Activated T-cell treated with anti-CD3 and anti-CD28 coated beads, Interleukin-2, amount 50 U/mL, for 1 hour (primary cell): ENCODE data around the gene TMEM167B.
"Not testable (repeated sequence)": the region's sequence is repeated elsewhere in the genome, so short reads cannot be mapped to it uniquely, and the experiment has no call there.

Experiments
- DNase-seq: peaks from one replicate; pipeline ENCODE4 v3.0.0-alpha.2; 2020

The TMEM167B gene

DNA sequence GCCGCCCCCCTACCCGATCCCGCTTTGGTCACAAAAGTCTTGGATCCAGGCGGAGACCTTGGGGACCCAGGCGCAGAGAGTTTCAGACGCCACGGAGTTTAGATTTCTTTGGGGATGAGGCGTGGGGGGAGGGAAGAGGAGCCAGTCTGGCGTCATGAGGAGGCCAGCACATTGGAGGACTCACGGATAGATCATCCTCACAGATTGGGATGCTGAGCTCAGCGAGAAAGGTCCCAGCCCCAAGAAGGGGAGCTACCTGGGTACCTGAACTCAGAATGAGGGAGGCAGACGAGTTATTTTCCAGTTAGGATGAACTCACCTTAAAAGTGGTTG lies 23.7 kb downstream of the TMEM167B start:
- no peak for DNase-seq

DNA sequence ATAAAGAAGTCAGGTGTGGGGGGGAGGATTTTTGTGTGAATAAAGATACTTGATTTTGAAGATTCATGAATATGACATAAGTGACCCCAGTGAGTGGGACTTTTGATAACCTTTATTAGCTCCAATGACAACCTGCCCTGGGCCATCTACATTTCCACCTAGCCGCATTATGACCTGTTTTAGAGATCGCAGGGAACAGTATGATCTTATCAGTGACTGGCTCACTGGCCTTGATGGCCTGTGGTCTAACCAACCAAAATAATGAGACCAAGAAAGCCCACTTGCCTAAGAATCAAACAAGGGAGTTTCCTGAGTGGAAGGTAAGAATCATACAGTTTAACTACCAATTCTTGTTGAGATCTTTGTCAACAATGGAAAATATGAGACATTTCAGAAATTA lies 25.1 kb downstream of the TMEM167B start:
- no peak for DNase-seq

GRCh38 chr1:109116286-109116685 lies 25.7 kb downstream of the TMEM167B start:
- DNase-seq = no peak

- no peak for DNase-seq
These were observed 27.5 kb downstream of the TMEM167B start for GRCh38 chr1:109118089-109118488.

DNA sequence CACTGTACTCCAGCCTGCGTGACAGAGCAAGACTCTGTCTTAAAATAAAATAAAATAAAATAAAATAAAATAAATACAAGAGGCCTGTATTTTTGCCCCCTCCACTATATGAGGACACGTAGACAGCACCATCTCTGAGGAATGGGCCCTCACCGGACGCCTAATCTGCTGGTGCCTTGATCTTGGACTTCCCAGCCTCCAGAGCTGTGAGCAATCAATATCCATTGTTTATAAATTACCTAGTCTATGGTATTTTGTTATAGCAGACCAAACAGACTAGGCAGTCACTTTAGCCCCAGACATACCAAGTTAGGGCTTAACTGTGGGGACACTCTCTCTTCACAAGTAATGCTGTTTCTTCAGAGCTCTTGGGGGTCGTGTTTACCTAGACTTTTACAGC lies 29.8 kb downstream of the TMEM167B start:
- no peak for DNase-seq

- no peak for DNase-seq
These were observed 40.5 kb downstream of the TMEM167B start for GRCh38 chr1:109131059-109131458.

DNA sequence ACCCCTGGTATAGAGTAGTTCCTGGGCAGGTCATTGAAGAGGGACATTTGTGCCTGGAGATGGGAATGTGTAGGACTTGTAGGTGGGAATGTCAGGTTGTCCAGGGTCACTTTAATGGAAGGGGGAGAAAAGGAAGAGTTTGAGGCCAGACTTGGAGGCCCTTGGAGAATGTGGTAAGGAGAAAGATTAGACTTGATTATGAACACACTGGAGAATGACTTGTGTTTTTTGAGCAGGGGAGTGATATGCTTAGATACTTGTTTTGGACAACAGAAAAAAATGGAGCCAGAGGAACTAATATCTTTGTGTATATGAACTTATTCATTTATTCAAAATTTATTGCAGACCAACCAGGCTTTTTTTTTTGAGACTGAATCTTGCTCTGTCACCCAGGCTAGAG lies 41.2 kb downstream of the TMEM167B start:
- no peak for DNase-seq

- DNase-seq = no peak
These were observed 42.6 kb downstream of the TMEM167B start for GRCh38 chr1:109133002-109133706.

GRCh38 chr1:109133815-109134214 lies 43.3 kb downstream of the TMEM167B start:
- no peak for DNase-seq

DNA sequence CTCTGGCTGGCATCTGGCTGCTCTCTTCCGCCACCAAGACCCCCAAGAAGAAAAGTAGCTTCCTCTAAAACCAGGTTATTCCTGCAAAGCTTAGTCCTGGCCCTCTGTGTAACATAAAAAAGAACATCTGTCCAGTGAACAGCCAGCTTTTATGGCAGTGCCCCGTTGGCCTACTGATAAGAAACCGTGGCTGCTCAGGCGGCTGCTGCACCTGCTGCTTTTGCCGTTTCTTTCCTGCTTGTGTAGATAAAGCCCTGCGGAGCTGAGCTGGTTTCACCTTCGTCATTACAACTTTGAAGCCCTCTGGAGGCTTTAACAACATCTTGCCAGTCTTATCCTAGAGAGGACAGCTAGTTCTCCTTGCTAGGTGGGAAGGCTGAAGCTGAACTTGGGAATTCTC lies 43.9 kb downstream of the TMEM167B start:
- no peak for DNase-seq

- no peak for DNase-seq
These were observed 45.4 kb downstream of the TMEM167B start for GRCh38 chr1:109135940-109136339.

DNA sequence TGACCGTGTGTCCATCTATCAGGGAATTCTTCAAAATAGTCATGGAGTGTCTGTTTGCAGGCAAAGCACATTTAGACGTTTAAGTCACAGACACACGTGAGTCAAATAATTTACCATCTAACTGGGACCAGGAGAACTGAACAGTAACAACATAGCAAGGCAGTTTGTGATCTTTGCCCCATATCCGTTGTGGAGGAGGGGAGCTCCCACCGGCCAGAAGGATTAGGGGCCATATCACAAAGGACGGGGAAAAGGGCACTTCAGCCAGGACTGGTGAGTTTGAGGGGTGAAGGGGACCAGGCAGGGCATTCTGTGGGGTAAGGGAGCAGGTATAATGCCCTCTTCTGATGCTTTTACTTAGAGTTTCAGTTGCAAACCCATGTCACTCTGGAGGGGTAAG lies 46.2 kb downstream of the TMEM167B start:
- no peak for DNase-seq

- DNase-seq = no peak
These were observed 47.4 kb downstream of the TMEM167B start for GRCh38 chr1:109137958-109138357.

DNA sequence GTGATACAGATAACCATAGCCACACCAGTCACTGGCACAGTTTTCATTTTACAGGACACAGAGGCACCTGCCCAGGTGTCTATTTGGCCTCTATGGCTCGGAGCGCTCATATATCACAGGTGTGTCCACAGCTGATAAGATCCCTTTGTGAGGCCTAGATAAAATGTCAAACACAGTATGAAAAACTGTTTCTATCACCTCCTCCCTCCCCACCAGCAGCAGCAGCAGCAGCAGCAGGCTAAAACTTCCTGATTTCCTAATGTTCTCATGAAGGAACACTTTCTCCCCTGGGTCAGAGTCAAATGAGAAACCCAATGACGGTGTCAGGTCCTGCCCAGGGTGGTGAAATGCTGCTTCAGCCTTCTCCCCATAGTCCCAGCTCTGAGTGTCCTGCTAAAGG lies 47.8 kb downstream of the TMEM167B start:
- DNase-seq = no peak

DNA sequence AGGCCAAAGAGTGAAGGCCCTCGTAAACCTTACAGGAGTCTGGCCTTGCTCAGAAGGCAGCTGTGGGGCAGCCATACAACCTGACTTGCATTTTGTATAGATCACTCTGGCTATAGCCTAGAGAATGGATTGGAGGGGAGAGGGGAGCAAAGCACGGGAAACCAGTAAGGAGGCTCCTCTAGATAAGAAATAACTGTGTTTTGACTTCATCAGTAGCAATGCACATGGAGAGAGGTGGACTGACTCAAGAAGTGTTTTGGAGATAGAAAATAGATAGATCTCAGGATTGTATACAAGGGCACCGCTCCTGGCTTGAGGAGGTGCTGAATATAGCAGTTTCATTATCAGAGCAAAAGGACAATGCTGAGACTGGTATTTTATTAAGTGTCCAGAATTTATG lies 49.8 kb downstream of the TMEM167B start:
- no peak for DNase-seq

DNA sequence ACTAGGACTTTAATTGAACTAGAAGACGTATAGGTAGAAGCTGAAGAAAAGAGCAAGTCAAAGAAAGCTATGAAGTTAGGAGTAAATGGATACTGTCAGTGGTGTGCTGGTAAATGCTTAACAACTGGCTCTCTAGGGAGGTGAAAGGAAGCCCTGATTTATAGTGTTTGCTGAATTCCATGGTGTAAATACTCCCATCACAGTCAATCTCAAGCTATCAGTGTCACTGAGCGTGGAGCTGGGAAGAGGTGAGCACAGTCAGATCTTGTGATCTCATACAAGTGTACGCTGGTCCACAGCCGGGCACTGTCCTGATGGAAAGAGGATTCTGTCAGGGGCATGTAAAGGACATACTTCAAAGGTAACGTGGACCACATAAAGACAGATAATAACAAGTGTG lies 51.7 kb downstream of the TMEM167B start:
- DNase-seq = no peak

DNA sequence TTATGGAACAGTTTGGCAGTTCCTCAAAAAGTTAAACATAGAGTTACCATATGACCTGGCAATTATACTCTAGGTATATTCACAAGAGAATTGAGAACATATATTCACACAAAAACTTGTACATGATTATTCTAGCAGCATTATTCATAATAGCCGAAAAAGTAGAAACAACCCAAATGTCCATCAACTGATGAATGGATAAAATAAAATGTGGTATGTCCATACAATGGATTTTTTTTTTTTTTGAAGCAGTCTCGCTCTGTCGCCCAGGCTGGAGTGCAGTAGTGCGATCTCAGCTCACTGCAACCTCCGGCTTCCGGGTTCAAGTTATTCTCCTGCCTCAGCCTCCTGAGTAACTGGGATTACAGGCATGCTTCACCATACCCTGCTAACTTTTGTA lies 52.2 kb downstream of the TMEM167B start:
- DNase-seq = not testable (repeated sequence)
